SIG-M5 treated with dmso at 0.1 percent for 504 hours (cell line): Measurements from ENCODE around the gene AGAP1.

Experiments used
- DNase-seq: peaks from one replicate; lab custom pipeline; 2025; ENCODE audit not compliant: unreplicated experiment; lab: John Stamatoyannopoulos, UW

The AGAP1 gene

GRCh38 chr2:235659767-235660322, 166.0 kb downstream of the AGAP1 start:
- no peak for DNase-seq

- DNase-seq = no peak
These were observed 166.7 kb downstream of the AGAP1 start for GRCh38 chr2:235660484-235661082.

- DNase-seq = no peak
These were observed 167.5 kb downstream of the AGAP1 start for GRCh38 chr2:235661167-235661937.

DNA sequence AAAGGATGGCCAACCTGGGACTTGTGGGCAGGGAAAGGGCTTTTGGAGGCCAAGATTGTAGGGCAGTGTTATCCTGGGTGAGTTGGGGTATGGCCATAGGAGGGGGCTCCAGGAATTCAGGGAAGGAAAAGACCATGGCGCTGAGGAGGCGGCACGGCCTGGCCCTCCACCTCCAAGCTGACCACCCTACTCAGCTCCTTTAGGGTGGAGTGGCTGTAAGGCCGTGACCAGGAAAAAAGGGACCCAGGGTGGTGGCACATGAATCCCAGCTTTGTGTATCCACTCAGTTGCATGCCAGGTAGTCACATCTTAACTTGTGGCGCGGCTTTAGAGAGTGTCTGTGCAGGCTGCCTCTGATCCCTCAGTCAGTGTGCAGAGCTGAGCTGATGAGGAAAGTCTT, 168.1 kb downstream of the AGAP1 start:
- no peak for DNase-seq

DNA sequence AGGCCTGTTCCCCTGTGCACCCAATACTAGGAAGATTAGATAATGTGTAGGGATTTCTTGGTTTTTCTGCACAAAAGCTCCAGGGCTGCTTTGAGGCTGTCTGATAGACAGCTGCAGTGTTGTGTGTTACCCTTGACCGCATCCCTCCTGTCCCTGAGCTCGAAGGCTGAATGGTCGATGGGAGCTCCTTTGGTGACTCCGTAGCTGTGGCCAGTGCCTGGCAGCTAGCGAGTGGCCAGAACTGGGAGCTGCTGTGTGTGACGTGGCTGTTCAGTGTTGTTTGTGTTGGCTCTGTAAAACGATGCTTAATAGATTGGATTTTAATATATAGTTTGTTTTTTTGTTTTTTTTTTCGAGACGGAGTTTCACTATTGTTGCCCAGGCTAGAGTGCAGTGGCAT, 170.0 kb downstream of the AGAP1 start:
- DNase-seq = no peak

DNA sequence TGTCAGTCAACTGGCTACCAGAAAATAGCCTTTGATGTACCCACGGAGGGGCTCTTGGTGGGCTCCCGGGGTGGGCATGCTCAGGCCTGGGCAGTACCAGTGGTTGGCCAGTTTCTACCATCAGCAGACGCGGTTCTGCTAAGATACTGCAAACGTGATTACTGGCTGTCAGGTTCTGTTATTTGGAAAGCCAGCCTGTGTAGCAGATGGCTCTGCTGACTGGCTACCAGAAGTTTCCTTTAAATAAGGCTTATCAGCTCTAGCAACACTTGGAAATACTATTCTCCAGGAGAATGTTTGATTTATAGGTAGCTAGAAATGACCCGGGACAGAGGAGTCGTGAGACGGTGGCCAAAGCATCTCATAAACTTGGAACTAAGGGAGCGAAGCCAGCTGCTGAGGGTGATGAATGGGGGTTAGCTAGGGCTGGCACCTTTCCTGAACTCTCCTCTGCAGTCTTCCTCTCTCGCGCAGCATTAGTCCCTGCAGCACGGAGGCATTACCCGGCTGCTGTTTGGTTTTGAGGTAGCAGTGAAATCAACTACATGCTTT, 171.9 kb downstream of the AGAP1 start:
- DNase-seq = no peak

DNA sequence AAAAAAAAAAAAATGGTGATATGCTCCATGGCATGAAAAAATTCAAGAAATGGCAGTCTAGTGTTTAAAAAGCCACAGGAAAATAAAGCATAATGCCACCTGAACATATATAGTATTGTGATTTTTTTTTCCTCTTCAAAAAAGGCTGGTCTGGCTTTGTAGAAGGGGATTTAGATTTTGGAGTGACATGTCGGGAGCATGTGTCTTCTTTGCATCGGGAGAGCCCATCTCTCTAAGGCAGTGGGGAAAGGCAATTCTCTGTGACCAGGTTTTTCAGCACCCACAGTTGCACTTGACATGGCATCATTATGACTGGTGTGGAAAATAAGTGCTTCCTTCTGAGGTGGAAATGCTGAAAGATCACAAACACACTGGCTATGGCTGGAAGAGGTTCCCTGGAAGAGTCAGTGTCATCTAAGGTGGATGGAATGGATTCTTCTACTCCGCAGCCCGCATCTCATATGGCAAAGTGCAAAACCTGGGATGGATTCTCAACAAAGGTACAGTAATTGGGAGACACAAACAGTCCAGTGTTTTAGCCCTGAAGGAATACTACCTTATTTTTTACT, 172.5 kb downstream of the AGAP1 start:
- DNase-seq = peak; percentile 33

GRCh38 chr2:235668782-235669181, 174.9 kb downstream of the AGAP1 start:
- DNase-seq = no peak

- peak; percentile 36 for DNase-seq
These were observed 175.5 kb downstream of the AGAP1 start for GRCh38 chr2:235669269-235669831.

GRCh38 chr2:235669983-235670962, 176.4 kb downstream of the AGAP1 start:
- no peak for DNase-seq

DNA sequence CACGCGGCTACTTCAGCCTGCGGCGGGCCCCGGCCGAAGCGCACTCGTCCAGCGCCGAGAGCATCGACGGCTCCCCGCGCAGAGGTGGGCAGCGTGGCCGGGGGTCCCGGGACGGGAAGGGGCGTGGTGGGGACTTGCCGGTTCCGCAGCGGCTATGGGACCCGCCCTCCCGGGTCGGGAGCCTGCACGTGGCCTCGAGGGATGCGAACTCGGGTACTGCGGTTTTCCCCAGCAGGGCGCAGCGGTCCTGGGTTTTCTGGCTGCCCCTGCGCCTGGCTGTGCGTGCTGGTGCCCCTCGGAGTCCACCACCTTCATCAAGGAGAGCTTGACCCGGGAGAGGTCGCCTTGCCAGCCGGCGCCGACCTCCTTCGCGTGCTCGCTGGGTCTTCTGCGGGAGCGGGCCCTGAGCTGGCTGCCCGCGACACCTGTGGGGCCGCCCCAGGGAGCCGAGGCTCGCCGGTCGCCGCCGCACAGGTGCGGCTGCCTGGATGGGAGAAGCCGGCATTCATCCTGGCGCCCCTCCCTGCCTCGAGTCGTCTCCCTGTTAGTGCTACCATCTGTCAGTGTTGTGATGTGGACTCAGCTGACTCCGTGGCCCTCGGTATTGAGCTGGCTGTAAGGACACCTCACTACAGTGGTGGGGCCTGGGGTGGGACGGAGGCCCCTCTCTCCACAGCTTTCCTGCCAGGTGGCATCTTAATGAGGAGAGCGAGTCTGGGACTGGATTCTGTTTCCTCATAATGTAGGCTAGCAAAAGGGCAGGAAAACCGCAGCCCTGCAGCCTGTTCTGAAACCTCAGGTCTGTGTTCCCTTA, 177.3 kb downstream of the AGAP1 start:
- DNase-seq = no peak

GRCh38 chr2:235672720-235673119, 178.9 kb downstream of the AGAP1 start:
- DNase-seq = no peak

DNA sequence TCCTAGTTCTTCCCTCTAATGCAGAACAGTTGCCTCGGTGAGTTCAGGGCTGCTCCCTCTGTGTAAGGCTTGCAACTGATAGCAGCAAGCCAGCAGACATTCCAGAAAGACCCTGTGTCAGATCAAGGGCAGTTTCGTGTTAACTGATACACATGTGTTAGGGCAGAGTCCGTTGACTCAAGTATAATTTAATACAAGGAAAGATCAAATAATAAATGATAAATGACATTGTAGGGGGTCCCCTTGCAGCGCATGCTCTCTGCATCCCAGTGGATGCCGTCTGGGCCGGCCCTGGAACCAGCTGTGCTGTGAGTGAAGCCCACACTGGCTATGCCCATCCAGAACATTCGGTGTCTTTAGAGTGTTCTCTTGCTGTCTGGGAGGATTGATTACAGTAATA, 180.3 kb downstream of the AGAP1 start:
- no peak for DNase-seq

DNA sequence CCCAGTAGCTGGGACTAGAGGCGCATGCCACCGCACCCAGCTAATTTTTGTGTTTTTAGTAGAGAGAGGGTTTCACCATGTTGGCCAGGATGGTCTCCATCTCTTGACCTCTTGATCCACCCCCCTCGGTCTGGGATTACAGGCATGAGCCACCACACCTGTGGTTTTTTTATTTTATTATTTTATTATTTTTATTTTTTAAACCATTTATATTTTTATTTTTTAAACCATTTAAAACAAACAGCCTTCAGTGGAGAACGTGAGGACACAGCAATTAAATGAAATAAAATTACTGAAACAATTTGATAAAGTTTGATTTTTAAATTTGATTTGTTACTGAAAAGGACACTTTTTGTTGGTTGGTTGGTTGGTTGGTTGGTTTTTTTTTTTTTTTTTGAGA, 181.0 kb downstream of the AGAP1 start:
- DNase-seq = no peak

- no peak for DNase-seq
These were observed 182.1 kb downstream of the AGAP1 start for GRCh38 chr2:235675678-235676535.

GRCh38 chr2:235676536-235676799, 182.6 kb downstream of the AGAP1 start:
- DNase-seq = no peak

DNA sequence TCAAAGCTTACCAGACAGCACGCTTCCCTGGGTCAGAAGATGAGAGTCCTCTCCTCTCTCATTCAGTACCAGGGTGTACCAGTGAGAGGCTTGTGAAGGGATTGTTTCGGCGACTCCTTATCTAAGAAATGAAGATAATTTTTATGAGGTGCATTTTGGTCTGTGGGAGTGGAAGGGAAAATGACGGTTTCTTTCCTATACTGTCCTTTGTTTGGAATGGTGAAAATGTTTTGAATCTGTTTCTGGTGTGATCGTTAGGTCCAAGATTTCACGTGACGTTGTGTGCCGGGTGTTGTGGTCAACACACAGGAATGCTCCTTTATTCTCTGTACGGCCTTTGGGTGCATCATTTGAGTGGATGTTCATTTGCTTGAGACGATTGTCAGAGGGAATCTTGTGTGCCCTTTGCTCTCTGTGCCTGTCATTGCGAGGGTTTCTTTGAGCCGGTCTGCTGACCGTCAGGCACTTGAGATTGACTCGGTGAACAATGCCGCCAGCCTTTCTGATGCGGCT, 183.5 kb downstream of the AGAP1 start:
- no peak for DNase-seq

- DNase-seq = no peak
These were observed 184.1 kb downstream of the AGAP1 start for GRCh38 chr2:235677937-235678336.

GRCh38 chr2:235678712-235679111, 184.9 kb downstream of the AGAP1 start:
- no peak for DNase-seq
